ENCODE results near the gene SHPK.

SHPK gene

GRCh38 chr17:3659541-3660111 is 23.6 kb upstream of the SHPK start:
- DNase-seq: no peak

GRCh38 chr17:3658784-3659449 is 22.9 kb upstream of the SHPK start:
- DNase-seq: no peak

GRCh38 chr17:3657874-3658783 is 22.1 kb upstream of the SHPK start:
- no peak for DNase-seq

- DNase-seq: no peak
Observed at GRCh38 chr17:3657588-3657869, 21.5 kb upstream of the SHPK start.

- DNase-seq: no peak
Observed at GRCh38 chr17:3656755-3657587, 20.9 kb upstream of the SHPK start.

GRCh38 chr17:3656353-3656752 is 20.3 kb upstream of the SHPK start:
- no peak for DNase-seq

- no peak for DNase-seq
Observed at GRCh38 chr17:3655766-3656165, 19.7 kb upstream of the SHPK start.

- DNase-seq: no peak
Observed at GRCh38 chr17:3647769-3648555, 11.9 kb upstream of the SHPK start.

- no peak for DNase-seq
Observed at GRCh38 chr17:3647251-3647650, 11.2 kb upstream of the SHPK start.

GRCh38 chr17:3645310-3645709 is 9.3 kb upstream of the SHPK start:
- no peak for DNase-seq

- no peak for DNase-seq
Observed at GRCh38 chr17:3643889-3644349, 7.9 kb upstream of the SHPK start.

GRCh38 chr17:3641717-3642486 is 5.9 kb upstream of the SHPK start:
- no peak for DNase-seq

- DNase-seq: no peak
Observed at GRCh38 chr17:3641014-3641413, 5.0 kb upstream of the SHPK start.

- no peak for DNase-seq
Observed at GRCh38 chr17:3639981-3640596, 4.0 kb upstream of the SHPK start.

- DNase-seq: no peak
Observed at GRCh38 chr17:3636908-3637373, 891 bp upstream of the SHPK start.

- no peak for DNase-seq
Observed at GRCh38 chr17:3635474-3636153, 436 bp downstream of the SHPK start.

- DNase-seq: no peak
Observed at GRCh38 chr17:3632287-3632686, 3.8 kb downstream of the SHPK start.

GRCh38 chr17:3630781-3631180 is 5.3 kb downstream of the SHPK start:
- DNase-seq: no peak

- no peak for DNase-seq
Observed at GRCh38 chr17:3627769-3628167, 8.3 kb downstream of the SHPK start.
